ENCODE data around the gene MOCS3.

MOCS3 gene

DNA sequence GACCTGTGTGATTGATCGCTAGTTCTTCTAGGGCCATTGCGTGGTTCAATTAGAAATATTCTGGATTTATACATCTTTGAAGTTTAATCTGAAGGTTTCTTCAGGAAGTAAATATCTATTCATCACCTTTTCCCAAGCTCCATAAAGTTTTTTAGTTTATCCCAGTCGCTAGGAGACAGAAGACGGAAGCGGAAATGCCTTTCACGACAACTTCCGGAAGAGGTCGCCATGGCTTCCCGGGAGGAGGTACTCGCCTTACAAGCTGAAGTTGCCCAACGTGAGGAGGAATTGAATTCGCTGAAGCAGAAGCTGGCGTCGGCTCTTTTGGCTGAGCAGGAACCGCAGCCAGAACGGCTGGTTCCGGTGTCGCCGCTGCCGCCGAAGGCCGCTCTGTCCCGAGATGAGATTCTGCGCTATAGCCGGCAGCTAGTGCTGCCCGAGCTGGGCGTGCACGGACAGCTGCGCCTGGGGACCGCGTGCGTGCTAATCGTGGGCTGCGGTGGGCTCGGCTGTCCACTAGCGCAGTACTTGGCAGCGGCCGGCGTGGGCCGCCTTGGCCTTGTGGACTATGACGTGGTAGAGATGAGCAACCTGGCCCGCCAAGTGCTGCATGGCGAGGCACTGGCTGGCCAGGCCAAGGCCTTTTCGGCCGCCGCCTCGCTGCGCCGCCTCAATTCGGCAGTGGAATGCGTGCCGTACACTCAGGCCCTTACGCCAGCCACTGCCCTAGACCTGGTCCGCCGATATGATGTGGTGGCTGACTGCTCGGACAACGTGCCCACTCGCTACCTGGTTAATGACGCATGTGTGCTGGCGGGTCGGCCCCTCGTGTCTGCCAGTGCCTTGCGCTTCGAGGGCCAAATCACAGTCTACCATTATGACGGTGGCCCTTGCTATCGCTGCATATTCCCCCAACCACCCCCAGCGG is at the start of gene MOCS3:
Gene MOCS3, plus strand, starts transcription at position 204 of the 928 bp plus-strand sequence. Its CDS starts 25 bp downstream, at position 229.
- peak; percentile 84 for DNase-seq (ENCODE audit: low read depth)

DNA sequence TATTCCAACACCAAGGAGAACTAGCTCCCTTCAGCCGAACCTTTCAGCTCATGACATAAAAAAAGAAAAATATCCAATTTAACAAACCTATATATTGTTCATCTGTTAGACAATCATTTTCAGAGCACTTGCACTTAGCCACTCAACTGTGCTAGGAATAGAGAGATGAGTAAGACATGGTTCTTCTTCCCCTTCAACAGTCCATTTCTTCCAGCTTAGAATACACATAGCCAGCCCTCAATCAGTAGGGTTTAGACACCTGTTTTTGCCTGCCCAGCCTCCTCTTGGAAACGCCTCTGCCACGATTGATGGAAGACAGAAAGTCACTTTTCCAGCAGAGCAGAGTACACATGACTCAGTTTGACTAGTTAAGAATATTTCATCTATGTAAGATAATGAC is 49.2 kb upstream of the MOCS3 start:
- no peak for DNase-seq (ENCODE audit: low read depth)

DNA sequence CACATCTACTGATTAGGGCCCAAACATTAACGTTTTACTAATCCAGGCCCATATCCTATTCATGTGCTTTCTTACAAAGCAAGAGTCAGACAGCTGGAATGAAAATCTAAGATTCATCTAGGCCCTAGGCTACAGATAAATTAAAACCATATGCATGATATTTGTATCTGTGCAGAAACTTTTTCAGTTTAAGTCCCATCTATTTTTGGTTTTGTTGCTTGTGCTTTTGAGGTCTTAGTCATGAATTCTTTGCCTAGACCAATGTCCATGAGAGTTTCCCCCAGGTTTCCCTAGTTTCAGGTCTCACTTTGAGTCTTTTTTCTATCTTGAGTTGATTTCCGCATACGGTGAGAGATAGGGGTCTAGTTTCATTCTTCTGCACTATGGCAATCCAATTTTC is 47.6 kb upstream of the MOCS3 start:
- peak; percentile 64 for DNase-seq (ENCODE audit: low read depth)

DNA sequence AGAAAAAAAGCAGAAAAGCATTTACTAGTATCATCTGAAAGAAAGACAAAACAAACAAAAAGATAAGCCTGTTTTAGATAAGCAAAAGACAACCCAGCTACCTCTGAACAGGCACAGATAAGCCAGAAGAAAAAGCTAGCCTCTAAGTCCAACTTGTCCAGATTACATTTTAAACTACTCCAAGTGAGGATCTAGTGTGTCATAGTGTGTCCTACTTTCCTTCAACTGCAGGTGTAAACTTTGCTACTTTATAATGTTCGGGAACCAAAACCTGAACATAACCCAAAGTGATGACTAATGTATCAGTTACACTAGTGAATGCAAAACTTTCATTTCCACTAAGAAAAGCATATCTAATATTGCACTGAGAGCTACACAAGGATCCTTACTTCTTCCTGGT is 46.9 kb upstream of the MOCS3 start:
- no peak for DNase-seq (ENCODE audit: low read depth)

GRCh38 chr20:50913690-50914375 is 44.8 kb upstream of the MOCS3 start:
- peak; percentile 48 for DNase-seq (ENCODE audit: low read depth)

DNA sequence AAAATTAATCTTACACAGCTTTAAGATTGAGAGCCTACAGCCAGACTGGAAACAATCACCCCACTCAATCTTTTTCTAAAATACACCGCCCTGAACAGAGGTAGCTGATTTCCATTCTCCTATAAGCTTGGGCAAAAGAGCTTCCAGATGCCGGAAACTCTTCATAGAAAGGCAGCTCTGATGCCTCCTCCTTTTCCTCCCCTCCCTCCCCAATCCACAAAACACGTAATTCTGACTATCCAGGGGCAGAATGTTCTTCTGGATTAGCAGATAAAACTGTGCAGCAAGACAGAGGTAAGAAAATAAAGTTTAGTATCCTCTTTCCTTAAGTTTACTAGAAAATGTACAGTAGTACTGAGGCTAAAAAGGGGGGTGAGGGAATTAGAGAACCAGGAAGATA is 43.2 kb upstream of the MOCS3 start:
- no peak for DNase-seq (ENCODE audit: low read depth)

DNA sequence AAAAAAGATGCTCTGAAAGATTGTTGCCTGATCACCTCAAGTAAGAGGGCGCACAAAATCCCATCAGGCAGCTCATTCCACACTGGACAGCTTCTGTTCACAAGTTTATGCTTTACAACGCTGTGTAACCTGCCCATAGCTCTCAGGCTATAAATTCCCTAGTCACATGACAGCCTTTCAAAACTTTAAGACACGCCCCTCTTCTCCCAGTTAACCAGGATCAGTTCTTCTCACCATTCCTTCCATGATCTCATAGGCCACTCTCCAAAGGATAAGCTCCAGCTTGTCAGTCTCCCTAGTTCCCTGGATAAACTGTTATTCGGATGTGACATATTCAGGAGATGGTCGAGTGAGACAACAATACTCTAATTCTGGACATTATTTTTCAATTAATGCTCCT is 42.4 kb upstream of the MOCS3 start:
- no peak for DNase-seq (ENCODE audit: low read depth)

DNA sequence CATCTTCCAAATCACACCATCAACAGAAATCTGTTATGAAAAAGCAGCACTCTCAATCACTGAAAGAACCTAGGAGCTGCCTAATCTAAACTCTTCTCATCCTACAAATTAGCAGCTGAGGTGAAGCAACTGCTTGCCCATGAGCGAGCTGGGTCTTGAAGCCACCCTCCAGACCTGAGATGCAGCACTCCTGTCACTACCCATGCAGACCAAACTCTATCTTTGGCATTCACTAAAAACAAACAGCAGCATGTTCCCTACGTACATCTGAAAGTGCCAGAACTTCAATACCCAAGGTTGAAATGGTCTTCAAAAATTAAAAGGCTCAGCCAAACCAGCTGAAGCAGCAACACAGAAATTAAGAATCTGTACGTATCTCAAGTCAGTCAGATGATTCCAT is 41.7 kb upstream of the MOCS3 start:
- no peak for DNase-seq (ENCODE audit: low read depth)

DNA sequence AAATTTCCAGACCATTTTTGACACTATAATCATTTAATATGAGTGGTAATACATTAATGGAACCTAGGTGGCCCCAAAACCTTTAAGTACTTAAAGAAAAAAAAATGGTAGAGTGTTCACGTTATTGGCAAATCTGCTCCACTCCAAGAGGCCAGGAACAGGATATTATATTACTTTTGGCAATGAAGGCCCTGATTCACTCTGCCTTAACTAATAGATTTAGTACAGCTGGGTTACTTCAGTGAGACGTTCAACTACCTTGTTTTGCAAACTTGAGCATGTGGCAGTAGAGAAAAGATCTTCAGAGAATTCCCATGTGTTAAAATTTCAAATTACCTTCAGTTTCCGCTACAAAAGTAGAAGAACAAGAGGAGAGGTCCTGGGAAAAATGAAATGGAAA is 40.2 kb upstream of the MOCS3 start:
- DNase-seq (ENCODE audit: low read depth) = no peak

GRCh38 chr20:50919567-50919966 is 39.1 kb upstream of the MOCS3 start:
- DNase-seq (ENCODE audit: low read depth) = no peak

- DNase-seq (ENCODE audit: low read depth) = no peak
Measured at GRCh38 chr20:50920997-50921396, 37.6 kb upstream of the MOCS3 start.

- no peak for DNase-seq (ENCODE audit: low read depth)
Measured at GRCh38 chr20:50921803-50922501, 36.7 kb upstream of the MOCS3 start.

GRCh38 chr20:50924261-50924920 is 34.2 kb upstream of the MOCS3 start:
- DNase-seq (ENCODE audit: low read depth) = no peak

DNA sequence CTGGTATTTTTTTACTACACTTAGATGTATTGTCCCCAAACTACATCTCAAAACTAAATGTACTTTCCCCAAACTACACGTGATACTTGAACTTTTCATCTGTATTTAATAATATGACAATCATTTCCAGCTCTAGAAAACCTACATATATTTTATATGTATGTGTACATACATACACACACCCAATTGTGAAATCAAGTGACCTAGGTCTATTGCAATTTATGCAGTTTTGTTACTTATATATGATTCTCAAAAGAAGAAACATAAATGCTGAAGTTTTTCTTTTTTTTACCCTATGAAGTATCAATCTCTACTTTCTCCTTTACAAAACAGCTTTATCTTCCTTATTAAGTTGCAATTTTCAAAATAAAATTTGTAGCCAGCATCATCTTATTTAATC is 32.1 kb upstream of the MOCS3 start:
- DNase-seq (ENCODE audit: low read depth) = no peak

DNA sequence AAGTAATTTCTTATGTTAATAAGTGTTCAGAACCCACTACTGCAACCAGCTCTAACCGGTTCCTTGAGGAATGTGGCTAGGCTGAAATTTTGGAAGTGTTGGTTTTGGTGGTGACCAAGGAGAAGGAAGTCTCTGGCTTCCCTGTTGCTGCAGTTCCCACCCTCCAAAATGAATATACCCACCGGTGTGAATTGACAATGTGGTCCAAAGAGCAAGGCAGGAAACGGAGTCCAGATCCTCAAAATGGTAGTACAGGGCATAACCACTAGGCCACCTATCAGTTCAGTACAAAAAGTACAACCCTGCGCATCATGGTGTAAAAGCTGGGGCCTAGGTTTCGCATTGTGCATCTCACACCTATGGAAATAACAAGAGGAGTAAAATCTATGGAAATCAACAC is 30.1 kb upstream of the MOCS3 start:
- no peak for DNase-seq (ENCODE audit: low read depth)

DNA sequence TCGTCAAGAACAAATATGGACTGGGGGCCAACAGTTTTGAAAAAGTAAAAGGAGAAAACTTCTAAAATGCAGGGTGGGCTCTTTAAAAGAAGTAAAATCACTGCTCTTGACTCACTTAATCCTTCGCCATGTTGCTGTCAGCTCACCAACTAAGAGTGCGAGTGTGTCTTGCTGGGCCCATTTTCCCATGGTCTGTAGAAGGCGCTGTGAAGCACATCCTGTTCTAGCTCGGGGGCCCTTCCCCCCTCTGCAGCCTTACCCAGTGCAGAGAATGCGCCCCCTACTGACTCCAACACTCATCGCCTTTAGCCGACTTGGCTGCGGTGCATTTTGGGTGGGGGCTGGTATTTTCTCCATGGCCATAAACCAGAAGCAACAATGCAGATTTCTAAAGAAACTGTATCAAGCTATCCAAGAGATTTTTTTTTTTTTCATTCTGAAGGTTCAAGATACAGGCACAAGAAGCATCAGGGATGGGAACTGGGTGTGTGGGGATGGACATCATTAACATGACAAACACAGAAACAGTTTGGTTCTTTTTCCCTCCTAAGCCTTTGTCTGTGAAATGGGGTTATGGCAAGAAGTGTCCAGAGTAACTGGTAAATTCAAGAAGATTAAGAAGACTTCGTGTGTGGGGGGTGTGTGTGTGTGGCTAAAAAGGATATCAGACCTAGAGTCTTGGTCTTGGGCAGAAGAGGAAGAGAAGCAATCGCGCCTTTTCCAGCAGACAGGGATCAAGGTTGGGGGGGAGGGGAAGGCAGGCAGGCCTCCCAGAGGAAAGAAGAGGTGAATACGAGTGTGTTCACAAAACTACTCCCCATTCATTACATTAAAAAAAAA is 29.1 kb upstream of the MOCS3 start:
- DNase-seq (ENCODE audit: low read depth) = peak; percentile 85

GRCh38 chr20:50930139-50930975 is 28.3 kb upstream of the MOCS3 start:
- DNase-seq (ENCODE audit: low read depth) = no peak

DNA sequence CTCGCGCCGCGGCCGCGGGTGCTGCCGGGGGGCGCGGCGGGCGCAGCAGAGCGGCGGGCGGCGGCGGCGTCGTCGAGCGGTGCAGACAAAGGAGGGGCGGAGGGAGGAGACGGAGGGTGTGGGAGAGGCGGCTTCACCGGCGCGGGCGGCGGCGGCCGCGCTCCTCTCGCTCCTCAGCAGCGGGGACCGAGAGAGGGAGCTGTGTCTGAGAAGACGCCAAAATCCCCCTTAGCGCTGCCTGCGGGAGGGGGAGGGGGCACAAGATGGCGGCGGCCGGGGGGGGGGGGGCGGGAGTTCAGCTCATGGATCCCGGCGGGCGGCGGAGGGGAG is 27.7 kb upstream of the MOCS3 start:
- DNase-seq (ENCODE audit: low read depth) = no peak

GRCh38 chr20:50931306-50932015 is 27.2 kb upstream of the MOCS3 start, which contains the start of gene ADNP:
ADNP (minus strand) TSS chr20:50931437; CDS start chr20:50903996, 27,441 bp downstream.
- peak; percentile 71 for DNase-seq (ENCODE audit: low read depth)

- no peak for DNase-seq (ENCODE audit: low read depth)
Measured at GRCh38 chr20:50932016-50932485, 26.6 kb upstream of the MOCS3 start.

Measured in GM04504 (cell line).